Astrocyte of the hippocampus (primary cell): ENCODE data around the gene CALML3.

Experiments
- DNase-seq: peaks from one replicate; pipeline ENCODE4 v3.0.0; 2011; ENCODE audit warnings: low read depth, low spot score

The CALML3 gene

GRCh38 chr10:5525561-5526341 lies 990 bp downstream of the CALML3 start:
- DNase-seq: no peak

GRCh38 chr10:5526691-5527331 lies 2.0 kb downstream of the CALML3 start:
- DNase-seq: no peak

GRCh38 chr10:5527332-5528200 lies 2.8 kb downstream of the CALML3 start:
- DNase-seq: no peak

- DNase-seq: no peak
Measured at GRCh38 chr10:5528989-5529701, 4.4 kb downstream of the CALML3 start.

- no peak for DNase-seq
Measured at GRCh38 chr10:5529702-5530411, 5.1 kb downstream of the CALML3 start.

DNA sequence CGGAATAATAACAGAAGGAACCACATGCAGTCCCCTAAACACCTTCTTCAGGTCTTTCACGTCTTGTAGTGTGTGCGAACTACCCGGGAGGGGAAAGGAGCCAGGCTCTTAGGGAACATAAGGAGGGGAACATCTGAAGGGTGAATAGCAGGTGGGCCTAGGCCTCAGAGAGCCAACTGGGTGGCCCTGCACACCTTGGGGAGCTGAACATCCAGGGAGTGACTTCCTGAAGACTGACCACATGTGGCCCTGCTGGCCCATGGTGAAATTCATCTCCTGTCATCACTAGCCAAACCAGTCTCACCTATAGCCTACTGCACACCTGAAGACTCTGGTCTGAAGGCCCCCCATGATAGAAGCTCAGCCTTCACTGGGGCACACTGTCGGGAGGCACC lies 5.6 kb downstream of the CALML3 start:
- DNase-seq: no peak

GRCh38 chr10:5530846-5531557 lies 6.2 kb downstream of the CALML3 start:
- no peak for DNase-seq

- DNase-seq: no peak
Measured at GRCh38 chr10:5531558-5532306, 7.0 kb downstream of the CALML3 start.

- DNase-seq: no peak
Measured at GRCh38 chr10:5532307-5532605, 7.5 kb downstream of the CALML3 start.

DNA sequence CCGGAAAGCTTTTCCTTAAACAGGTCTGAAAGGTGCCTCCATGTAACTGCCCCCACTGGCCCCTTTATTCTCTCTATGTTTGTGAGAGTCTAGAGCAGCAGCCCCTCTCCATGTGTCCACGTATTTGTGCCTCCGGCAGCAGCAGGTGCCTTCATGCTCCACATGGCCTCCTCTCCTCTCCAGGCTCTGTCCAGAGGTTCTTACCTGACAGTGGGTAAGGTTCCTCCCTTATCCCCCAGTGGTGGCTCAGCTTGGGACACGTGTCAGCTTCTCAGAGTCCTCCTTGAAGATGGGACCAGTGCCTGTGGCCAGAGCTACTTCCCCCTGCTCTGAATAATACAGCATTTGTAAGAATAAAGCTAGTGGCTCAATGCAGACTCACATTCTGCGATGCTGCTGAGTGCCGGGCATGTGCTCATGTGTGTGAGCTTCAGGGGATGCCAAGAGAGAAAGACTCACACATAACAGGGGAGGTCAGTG lies 7.9 kb downstream of the CALML3 start:
- no peak for DNase-seq

- DNase-seq: no peak
Measured at GRCh38 chr10:5533098-5533731, 8.5 kb downstream of the CALML3 start.

DNA sequence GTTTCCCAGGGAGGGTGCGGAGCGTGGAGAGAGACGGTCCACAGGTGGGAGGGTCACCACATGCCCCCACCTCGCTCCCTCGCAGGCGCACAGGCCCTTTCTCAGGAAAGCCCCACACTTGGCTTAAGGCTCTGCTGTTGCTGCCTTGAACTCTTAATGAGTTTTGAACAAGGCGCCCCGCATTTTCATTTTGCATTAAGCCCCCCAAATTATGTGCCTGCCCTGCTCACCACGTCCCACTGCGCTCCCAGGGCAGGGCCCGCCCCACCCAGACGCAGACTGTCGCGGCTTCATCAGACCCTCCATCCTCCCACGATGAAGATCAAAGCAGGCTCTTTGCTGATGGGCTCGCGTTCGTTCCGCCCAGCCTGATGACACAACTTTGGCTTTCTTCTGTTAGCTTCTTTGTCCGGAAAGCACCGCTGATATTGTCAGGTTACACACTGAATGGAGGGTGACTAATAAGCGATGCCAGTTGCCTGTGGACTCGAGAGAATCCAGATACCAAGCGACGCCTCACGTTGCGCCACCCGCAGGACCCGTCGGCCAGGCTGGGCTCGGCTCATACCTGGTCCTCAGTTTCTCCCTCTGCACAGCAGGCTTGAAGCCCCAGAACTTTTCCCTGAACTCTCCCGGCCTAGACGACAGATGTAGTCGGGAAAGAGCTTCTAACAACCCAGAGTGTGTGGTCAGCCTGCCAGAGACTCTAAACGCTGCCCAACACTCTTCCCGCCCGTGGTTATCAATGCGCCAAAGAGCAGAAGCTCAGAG lies 9.5 kb downstream of the CALML3 start:
- no peak for DNase-seq

DNA sequence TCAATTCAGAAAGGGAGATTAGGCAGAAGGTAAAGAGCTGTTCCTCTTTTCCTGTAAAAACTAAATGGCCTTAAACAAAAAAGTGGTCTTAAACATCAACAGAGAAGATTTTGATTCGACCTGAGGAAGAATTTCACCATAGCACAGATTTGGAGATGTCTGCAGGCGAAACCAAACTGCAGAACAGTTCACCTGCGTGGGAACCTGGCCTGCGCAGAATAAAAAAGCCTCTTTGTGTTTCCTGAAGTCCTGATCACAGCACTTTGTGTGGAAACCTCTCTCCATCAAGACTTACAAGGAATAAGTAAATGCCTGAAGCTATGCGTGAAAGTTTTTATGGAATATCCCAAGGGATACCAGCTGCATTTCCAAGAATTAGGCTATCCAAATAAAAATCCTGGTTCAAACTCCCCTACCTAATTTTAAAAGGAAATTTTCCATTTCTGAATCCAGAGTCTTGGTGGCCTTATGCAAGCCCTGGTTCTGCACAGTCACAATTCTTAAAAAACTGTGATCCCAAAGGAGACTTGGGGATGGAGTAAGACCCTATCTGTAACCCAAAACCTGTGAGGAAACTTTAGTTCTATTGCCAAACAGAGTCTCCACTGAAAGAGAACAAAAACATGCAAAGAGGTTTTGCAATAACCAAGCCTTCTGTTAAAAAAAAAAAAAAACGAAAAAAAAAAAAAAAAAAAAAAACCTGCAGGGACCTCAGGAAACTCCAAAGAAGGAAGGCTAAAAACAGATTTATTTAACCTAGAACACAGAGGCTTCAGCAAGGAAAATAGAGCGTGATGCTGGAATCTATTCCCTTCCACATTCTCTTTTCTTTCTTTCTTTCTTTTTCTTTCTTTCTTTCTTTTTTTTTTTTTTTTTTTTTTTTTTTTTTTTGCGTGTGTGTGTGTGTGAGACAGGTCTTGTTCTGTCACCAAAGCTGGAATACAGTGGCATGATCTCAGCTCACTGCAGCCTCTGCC lies 10.4 kb downstream of the CALML3 start:
- no peak for DNase-seq

GRCh38 chr10:5536486-5537081 lies 11.8 kb downstream of the CALML3 start:
- DNase-seq: no peak

- DNase-seq: no peak
Measured at GRCh38 chr10:5537684-5538083, 12.9 kb downstream of the CALML3 start.

- DNase-seq: peak; percentile 76
Measured at GRCh38 chr10:5538446-5538845, 13.7 kb downstream of the CALML3 start.
